ENCODE measurements around the gene PDE8B. TPM values are rescaled to one million over a fixed set of nuclear protein-coding genes. Genes with fewer than 3 reads are reported as not detected.
"Not testable (repeated sequence)": the region's sequence is repeated elsewhere in the genome, so short reads cannot be mapped to it uniquely, and the experiment has no call there.

PDE8B gene
- polyA plus RNA-seq, 1 of the 3 experiments (the other 2 are of a cell fraction), result not detected

DNA sequence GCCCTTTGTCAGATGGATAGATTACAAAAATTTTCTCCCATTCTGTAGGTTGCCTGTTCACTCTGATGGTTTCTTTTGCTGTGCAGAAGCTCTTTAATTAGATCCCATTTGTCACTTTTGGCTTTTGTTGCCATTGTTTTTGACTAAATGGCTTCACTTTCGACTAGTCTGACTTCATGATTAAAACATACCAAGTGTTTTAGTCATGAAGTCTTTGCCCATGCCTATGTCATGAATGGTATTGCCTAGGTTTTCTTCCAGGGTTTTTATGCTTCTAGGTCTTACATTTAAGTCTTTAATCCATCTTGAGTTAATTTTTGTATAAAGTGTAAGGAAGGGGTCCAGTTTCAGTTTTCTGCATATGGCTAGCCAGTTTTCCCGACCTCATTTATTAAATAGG, 172.9 kb downstream of the PDE8B start:
- DNase-seq; H3K9me3 ChIP-seq; H3K27ac ChIP-seq (ENCODE audit: low read depth in 2 of 2, low read length in 1 of 2); H3K4me1 ChIP-seq (ENCODE audit: control insufficient read depth in 1 of 2, insufficient read depth in 2 of 2, low read depth in 1 of 2, low read length in 1 of 2); H3K4me3 ChIP-seq (ENCODE audit: low read depth in 2 of 2, low read length in 1 of 2); CTCF ChIA-PET; H3K9ac ChIP-seq; H3K36me3 ChIP-seq (replicated peaks in 1 of 2; ENCODE audit: control insufficient read depth in 1 of 2, insufficient read depth in 2 of 2, low read length in 1 of 2); H3K27me3 ChIP-seq (ENCODE audit: insufficient read depth); H3K4me2 ChIP-seq; H4K20me1 ChIP-seq (ENCODE audit: insufficient read depth); H3F3A ChIP-seq (replicated peaks; ENCODE audit: insufficient read depth); H2AFZ ChIP-seq (ENCODE audit: low read depth); POLR2A ChIA-PET; H3K79me2 ChIP-seq (ENCODE audit: insufficient read depth); H3K9me2 ChIP-seq: not testable (repeated sequence)
- WGBS (ENCODE audit: low lambda C conversion rate), result 45% methylated on average over 2 of the region's 2 CpGs

GRCh38 chr5:77386340-77386739, 175.9 kb downstream of the PDE8B start:
- H3K36me3 ChIP-seq (replicated peaks in 1 of 2; ENCODE audit: control insufficient read depth in 1 of 2, insufficient read depth in 2 of 2, low read length in 1 of 2); H3K9ac ChIP-seq; H3K4me3 ChIP-seq (ENCODE audit: low read depth in 2 of 2, low read length in 1 of 2); H3K79me2 ChIP-seq (ENCODE audit: insufficient read depth); H4K20me1 ChIP-seq (ENCODE audit: insufficient read depth); CTCF ChIA-PET; H3F3A ChIP-seq (replicated peaks; ENCODE audit: insufficient read depth); H2AFZ ChIP-seq (ENCODE audit: low read depth); H3K4me2 ChIP-seq; H3K27ac ChIP-seq (ENCODE audit: low read depth in 2 of 2, low read length in 1 of 2); H3K4me1 ChIP-seq (ENCODE audit: control insufficient read depth in 1 of 2, insufficient read depth in 2 of 2, low read depth in 1 of 2, low read length in 1 of 2); H3K9me2 ChIP-seq; H3K27me3 ChIP-seq (ENCODE audit: insufficient read depth); DNase-seq; POLR2A ChIA-PET; H3K9me3 ChIP-seq: not testable (repeated sequence)
- WGBS (ENCODE audit: low lambda C conversion rate), result 82% methylated on average over 1 of the region's 1 CpG

- Histone ChIP-seq H4K20me1 (ENCODE audit: insufficient read depth) (no peaks in the 10 kb centered on the region), H3K9me3 (no peaks in the 10 kb centered on the region), H3K4me2 (no peak overlapping the region), H3F3A (replicated peaks; ENCODE audit: insufficient read depth) (no peaks in the 10 kb centered on the region), H3K9ac (no peak overlapping the region), H3K36me3 (replicated peaks in 1 of 2; ENCODE audit: control insufficient read depth in 1 of 2, insufficient read depth in 2 of 2, low read length in 1 of 2) (no peaks in the 10 kb centered on the region), H3K4me1 (ENCODE audit: control insufficient read depth in 1 of 2, insufficient read depth in 2 of 2, low read depth in 1 of 2, low read length in 1 of 2) (no peaks in the 10 kb centered on the region), H3K27ac (ENCODE audit: low read depth in 2 of 2, low read length in 1 of 2) (no peak overlapping the region), H3K79me2 (ENCODE audit: insufficient read depth) (no peaks in the 10 kb centered on the region), H2AFZ (ENCODE audit: low read depth) (no peak overlapping the region), H3K4me3 (ENCODE audit: low read depth in 2 of 2, low read length in 1 of 2) (no peak overlapping the region), H3K27me3 (ENCODE audit: insufficient read depth) (no peaks in the 10 kb centered on the region; the same call in 1 of the 2 replicates), H3K9me2 (no peaks in the 10 kb centered on the region)
- DNase-seq, result no peak
- ChIA-PET POLR2A (no interaction called here), CTCF (interaction anchor here (1.3 kb wide), 1 partner anchor 9 kb away, joined by 3 read pairs; no protein-coding TSS in a partner anchor)
- TF ChIP-seq, protein P1, sequence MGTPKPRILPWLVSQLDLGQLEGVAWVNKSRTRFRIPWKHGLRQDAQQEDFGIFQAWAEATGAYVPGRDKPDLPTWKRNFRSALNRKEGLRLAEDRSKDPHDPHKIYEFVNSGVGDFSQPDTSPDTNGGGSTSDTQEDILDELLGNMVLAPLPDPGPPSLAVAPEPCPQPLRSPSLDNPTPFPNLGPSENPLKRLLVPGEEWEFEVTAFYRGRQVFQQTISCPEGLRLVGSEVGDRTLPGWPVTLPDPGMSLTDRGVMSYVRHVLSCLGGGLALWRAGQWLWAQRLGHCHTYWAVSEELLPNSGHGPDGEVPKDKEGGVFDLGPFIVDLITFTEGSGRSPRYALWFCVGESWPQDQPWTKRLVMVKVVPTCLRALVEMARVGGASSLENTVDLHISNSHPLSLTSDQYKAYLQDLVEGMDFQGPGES (IDR thresholded peaks at IDR 0.05; ENCODE audit: low read depth, low read length), result no peak
- TF ChIP-seq EZH2phosphoT487 (IDR thresholded peaks at IDR 0.05; ENCODE audit: borderline replicate concordance, low read depth) (no peak), JUND (IDR thresholded peaks at IDR 0.05) (no peak), GATA2 (CRISPR knock-in tag; IDR thresholded peaks at IDR 0.05) (no peak), FOXM1 (IDR thresholded peaks at IDR 0.05; ENCODE audit: low read depth) (no peak), NRF1 (IDR thresholded peaks at IDR 0.05; ENCODE audit: low read depth, low read length) (no peak), ELF1 (IDR thresholded peaks at IDR 0.05) (no peak), POLR2AphosphoS5 (IDR thresholded peaks at IDR 0.05; ENCODE audit: low read depth, low read length) (no peak)
- TF ChIP-seq, protein P2, sequence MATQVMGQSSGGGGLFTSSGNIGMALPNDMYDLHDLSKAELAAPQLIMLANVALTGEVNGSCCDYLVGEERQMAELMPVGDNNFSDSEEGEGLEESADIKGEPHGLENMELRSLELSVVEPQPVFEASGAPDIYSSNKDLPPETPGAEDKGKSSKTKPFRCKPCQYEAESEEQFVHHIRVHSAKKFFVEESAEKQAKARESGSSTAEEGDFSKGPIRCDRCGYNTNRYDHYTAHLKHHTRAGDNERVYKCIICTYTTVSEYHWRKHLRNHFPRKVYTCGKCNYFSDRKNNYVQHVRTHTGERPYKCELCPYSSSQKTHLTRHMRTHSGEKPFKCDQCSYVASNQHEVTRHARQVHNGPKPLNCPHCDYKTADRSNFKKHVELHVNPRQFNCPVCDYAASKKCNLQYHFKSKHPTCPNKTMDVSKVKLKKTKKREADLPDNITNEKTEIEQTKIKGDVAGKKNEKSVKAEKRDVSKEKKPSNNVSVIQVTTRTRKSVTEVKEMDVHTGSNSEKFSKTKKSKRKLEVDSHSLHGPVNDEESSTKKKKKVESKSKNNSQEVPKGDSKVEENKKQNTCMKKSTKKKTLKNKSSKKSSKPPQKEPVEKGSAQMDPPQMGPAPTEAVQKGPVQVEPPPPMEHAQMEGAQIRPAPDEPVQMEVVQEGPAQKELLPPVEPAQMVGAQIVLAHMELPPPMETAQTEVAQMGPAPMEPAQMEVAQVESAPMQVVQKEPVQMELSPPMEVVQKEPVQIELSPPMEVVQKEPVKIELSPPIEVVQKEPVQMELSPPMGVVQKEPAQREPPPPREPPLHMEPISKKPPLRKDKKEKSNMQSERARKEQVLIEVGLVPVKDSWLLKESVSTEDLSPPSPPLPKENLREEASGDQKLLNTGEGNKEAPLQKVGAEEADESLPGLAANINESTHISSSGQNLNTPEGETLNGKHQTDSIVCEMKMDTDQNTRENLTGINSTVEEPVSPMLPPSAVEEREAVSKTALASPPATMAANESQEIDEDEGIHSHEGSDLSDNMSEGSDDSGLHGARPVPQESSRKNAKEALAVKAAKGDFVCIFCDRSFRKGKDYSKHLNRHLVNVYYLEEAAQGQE (IDR thresholded peaks at IDR 0.05; ENCODE audit: low read depth, low read length), result no peak
- WGBS (ENCODE audit: low lambda C conversion rate), result 90% methylated on average over 2 of the region's 2 CpGs
Measured at GRCh38 chr5:77389746-77390145, 179.3 kb downstream of the PDE8B start.

Measured in SK-N-SH (cell line).